ENCODE measurements around the gene ARHGAP27. TPM values are rescaled to one million over a fixed set of nuclear protein-coding genes. Genes with fewer than 3 reads are reported as not detected.

The ARHGAP27 gene
- total and polyA plus RNA-seq, 9 of the 15 experiments (the other 6 are each of a cell fraction or from before 2014, with no cell fraction given): 0.04 to 4.6 (median 2.1) TPM

DNA sequence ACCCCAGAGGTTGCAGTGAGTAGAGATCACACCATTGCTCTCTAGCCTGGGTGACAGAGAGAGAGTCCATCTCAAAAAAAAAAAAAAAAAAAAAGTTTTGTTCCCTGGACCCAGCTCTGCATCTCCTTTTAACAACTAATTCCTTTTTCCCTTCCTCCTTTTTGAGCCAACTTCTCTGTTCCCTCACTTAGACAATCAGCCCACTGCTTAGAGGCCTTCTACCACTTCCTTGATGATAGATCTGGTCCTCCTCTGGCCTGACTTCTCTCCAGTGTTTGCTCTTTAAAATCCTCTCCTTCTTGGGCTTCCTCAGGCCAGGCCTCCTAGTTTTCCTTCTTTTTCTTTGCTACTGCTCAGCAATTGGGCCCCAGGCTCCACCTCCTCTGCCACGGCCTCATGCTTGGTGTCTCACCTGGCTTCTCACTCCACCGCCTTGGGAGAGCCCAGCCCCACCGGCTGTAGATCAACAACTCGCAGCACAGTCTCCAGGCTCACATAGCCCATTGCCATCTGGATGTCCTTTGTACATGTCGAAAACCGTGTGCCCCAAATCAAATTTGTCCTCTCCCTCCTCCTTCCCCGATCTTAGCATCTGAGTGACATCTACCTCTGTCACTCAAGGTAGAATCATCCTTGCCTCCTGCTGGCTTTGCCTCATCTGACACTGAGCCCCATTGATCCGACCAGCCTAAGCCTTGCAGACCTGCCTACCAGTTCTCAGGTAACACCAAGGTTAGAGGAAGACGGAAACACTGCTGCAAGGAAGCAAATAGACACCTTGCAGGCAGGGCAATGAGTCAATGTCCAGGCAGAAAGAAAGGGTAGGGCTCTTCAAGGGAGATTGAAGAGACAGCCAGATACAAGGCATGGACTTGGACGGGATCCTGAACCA lies 17.4 kb downstream of the ARHGAP27 start:
- FAIRE-seq (peak; percentile 71), DNase-seq (ENCODE audit: extremely low read depth in 1 of 4, low spot score in 3 of 4) (no peak), ATAC-seq (no peak)
- intact Hi-C loops (cut with micrococcal nuclease) (no loop called here), in situ Hi-C loops (cut with MboI) (loop anchor here (25.0 kb wide), 1 partner anchor 422 kb away; the partner anchor contains the start of gene SPPL2C)
- Histone ChIP-seq H3K9ac (ENCODE audit: insufficient read depth in 1 of 2, low read depth in 2 of 2, low read length in 2 of 2) (peak overlapping the region in 1 of 2 experiments; percentile 33; a peak in 1 of 4 replicates), H4K20me1 (replicated peaks; ENCODE audit: control insufficient read depth, insufficient read depth, low read length) (no peaks in the 10 kb centered on the region), H3K27ac (ENCODE audit: extremely low read depth, low read depth, low read length) (no peak overlapping the region), H3K4me3 (no peak overlapping the region), H3K79me2 (ENCODE audit: control insufficient read depth, insufficient read depth, low read length) (no peaks in the 10 kb centered on the region), H2AFZ (ENCODE audit: low read depth, low read length) (0 out of 2 replicates have a peak overlapping the region, but pooled peaks have one; percentile 14), H3K4me1 (replicated peaks in 1 of 2; ENCODE audit: control insufficient read depth in 2 of 2, insufficient read depth in 2 of 2, low read length in 2 of 2) (peaks cover 0 to 5% of the 10 kb centered on the region in 2 experiments; a peak in 2 of 5 replicates), H3K4me2 (ENCODE audit: insufficient read depth, low read length) (no peak overlapping the region), H3K27me3 (ENCODE audit: control insufficient read depth in 2 of 2, insufficient read depth in 2 of 2, low read length in 2 of 2) (no peaks in the 10 kb centered on the region), H3K36me3 (ENCODE audit: control insufficient read depth, insufficient read depth, low read length) (no peaks in the 10 kb centered on the region), H3K9me1 (ENCODE audit: control insufficient read depth, insufficient read depth, low read length) (no peaks in the 10 kb centered on the region), H3K9me3 (replicated peaks; ENCODE audit: control insufficient read depth, insufficient read depth, low read depth, low read length) (no peaks in the 10 kb centered on the region)
- ChIA-PET POLR2A (no interaction called here), CTCF (ENCODE audit: low intra/inter-chr PET ratio) (interaction anchor here (0.6 kb wide), 1 partner anchor 537 kb away, joined by 3 read pairs; no protein-coding TSS in a partner anchor)
- TF ChIP-seq, protein P1, sequence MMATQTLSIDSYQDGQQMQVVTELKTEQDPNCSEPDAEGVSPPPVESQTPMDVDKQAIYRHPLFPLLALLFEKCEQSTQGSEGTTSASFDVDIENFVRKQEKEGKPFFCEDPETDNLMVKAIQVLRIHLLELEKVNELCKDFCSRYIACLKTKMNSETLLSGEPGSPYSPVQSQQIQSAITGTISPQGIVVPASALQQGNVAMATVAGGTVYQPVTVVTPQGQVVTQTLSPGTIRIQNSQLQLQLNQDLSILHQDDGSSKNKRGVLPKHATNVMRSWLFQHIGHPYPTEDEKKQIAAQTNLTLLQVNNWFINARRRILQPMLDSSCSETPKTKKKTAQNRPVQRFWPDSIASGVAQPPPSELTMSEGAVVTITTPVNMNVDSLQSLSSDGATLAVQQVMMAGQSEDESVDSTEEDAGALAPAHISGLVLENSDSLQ (IDR thresholded peaks at IDR 0.05): peak; percentile 58; the same call in 1 of the 2 replicates
- TF ChIP-seq KLF6 (CRISPR knock-in tag; IDR thresholded peaks at IDR 0.05; ENCODE audit: borderline replicate concordance): no peak
- TF ChIP-seq KDM5B (IDR thresholded peaks at IDR 0.05; ENCODE audit: insufficient replicate concordance, low read depth, low read length): no peak
- TF ChIP-seq, protein P2, sequence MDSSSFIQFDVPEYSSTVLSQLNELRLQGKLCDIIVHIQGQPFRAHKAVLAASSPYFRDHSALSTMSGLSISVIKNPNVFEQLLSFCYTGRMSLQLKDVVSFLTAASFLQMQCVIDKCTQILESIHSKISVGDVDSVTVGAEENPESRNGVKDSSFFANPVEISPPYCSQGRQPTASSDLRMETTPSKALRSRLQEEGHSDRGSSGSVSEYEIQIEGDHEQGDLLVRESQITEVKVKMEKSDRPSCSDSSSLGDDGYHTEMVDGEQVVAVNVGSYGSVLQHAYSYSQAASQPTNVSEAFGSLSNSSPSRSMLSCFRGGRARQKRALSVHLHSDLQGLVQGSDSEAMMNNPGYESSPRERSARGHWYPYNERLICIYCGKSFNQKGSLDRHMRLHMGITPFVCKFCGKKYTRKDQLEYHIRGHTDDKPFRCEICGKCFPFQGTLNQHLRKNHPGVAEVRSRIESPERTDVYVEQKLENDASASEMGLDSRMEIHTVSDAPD (CRISPR knock-in tag; IDR thresholded peaks at IDR 0.05): no peak
- TF ChIP-seq ZNF133 (CRISPR knock-in tag; IDR thresholded peaks at IDR 0.05): no peak
- BruUV-seq (replicated peaks): no TSS peak
- 34% methylated on average over 10 of the region's 10 CpGs for WGBS (ENCODE audit: insufficient coverage, low coverage, missing lambda C conversion rate)
